ENCODE data around the gene SUCLG2.

The SUCLG2 gene

DNA sequence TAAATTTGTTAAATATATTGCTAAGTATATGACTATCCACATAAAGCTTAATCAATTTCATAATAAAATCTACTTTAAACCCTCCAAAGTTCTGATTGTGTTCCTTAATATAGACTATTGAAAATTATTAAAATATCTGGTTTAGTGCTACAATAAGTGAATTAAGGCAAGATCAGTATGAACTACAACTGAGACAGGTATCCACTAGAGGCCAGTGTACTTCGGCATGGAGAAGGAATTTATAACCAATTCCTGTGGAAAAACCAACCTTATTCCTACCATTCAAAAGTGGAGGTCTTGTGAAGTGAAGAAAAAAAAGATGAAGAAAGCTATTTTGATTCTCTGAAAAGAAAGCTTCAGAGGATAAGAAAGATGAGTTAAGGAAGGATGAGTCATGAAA lies 237.7 kb downstream of the SUCLG2 start:
- Histone ChIP-seq H3K4me3 (replicated peaks; ENCODE audit: insufficient read depth, low read length) (no peak overlapping the region), H3K27me3 (ENCODE audit: insufficient read depth, poor library complexity, severe bottlenecking) (no peaks in the 10 kb centered on the region), H3K27ac (replicated peaks) (no peak overlapping the region)
- TF ChIP-seq SPI1 (IDR thresholded peaks at IDR 0.05; ENCODE audit: borderline replicate concordance, low read depth), result no peak
- TF ChIP-seq POLR2AphosphoS5 (IDR thresholded peaks at IDR 0.05; ENCODE audit: low read depth), result no peak
- TF ChIP-seq, protein P1, sequence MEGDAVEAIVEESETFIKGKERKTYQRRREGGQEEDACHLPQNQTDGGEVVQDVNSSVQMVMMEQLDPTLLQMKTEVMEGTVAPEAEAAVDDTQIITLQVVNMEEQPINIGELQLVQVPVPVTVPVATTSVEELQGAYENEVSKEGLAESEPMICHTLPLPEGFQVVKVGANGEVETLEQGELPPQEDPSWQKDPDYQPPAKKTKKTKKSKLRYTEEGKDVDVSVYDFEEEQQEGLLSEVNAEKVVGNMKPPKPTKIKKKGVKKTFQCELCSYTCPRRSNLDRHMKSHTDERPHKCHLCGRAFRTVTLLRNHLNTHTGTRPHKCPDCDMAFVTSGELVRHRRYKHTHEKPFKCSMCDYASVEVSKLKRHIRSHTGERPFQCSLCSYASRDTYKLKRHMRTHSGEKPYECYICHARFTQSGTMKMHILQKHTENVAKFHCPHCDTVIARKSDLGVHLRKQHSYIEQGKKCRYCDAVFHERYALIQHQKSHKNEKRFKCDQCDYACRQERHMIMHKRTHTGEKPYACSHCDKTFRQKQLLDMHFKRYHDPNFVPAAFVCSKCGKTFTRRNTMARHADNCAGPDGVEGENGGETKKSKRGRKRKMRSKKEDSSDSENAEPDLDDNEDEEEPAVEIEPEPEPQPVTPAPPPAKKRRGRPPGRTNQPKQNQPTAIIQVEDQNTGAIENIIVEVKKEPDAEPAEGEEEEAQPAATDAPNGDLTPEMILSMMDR (IDR thresholded peaks at IDR 0.05; ENCODE audit: insufficient read depth, low read length), result no peak
- TF ChIP-seq, protein P2, sequence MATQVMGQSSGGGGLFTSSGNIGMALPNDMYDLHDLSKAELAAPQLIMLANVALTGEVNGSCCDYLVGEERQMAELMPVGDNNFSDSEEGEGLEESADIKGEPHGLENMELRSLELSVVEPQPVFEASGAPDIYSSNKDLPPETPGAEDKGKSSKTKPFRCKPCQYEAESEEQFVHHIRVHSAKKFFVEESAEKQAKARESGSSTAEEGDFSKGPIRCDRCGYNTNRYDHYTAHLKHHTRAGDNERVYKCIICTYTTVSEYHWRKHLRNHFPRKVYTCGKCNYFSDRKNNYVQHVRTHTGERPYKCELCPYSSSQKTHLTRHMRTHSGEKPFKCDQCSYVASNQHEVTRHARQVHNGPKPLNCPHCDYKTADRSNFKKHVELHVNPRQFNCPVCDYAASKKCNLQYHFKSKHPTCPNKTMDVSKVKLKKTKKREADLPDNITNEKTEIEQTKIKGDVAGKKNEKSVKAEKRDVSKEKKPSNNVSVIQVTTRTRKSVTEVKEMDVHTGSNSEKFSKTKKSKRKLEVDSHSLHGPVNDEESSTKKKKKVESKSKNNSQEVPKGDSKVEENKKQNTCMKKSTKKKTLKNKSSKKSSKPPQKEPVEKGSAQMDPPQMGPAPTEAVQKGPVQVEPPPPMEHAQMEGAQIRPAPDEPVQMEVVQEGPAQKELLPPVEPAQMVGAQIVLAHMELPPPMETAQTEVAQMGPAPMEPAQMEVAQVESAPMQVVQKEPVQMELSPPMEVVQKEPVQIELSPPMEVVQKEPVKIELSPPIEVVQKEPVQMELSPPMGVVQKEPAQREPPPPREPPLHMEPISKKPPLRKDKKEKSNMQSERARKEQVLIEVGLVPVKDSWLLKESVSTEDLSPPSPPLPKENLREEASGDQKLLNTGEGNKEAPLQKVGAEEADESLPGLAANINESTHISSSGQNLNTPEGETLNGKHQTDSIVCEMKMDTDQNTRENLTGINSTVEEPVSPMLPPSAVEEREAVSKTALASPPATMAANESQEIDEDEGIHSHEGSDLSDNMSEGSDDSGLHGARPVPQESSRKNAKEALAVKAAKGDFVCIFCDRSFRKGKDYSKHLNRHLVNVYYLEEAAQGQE (IDR thresholded peaks at IDR 0.05; ENCODE audit: insufficient replicate concordance, low read depth), result no peak
- no peak for TF ChIP-seq GABPA (IDR thresholded peaks at IDR 0.05; ENCODE audit: low read depth)
- DNase-seq (ENCODE audit: low read depth in 1 of 2, low spot score in 1 of 2), result no peak

DNA sequence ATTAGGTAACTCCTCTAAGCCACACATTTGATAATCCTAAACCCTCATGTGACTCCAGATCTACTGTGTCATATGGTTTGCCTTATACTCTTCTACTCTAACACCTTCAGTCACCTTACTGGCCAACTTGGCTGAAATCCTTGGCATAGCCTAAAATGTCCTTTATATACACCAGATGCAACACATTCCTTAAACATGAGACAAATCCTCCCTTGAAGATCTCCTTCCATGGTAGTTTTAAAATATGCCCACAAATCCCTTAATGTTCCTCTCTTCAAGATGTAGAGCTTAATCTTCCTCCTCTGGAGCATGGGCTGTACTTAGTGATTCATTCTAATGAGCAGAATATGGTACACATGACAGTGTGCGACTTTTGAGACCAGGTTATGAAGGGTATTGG lies 238.9 kb downstream of the SUCLG2 start:
- no peak overlapping the region for H3K4me3 ChIP-seq (replicated peaks; ENCODE audit: insufficient read depth, low read length)
- DNase-seq (ENCODE audit: low read depth in 1 of 2, low spot score in 1 of 2), result no peak
- H3K27ac ChIP-seq (replicated peaks), result no peak overlapping the region
- no peaks in the 10 kb centered on the region for H3K27me3 ChIP-seq (ENCODE audit: insufficient read depth, poor library complexity, severe bottlenecking)
- no peak for TF ChIP-seq GABPA (IDR thresholded peaks at IDR 0.05; ENCODE audit: low read depth)
- TF ChIP-seq SPI1 (IDR thresholded peaks at IDR 0.05; ENCODE audit: borderline replicate concordance, low read depth), result no peak
- TF ChIP-seq, protein P1 (IDR thresholded peaks at IDR 0.05; ENCODE audit: insufficient read depth, low read length), result no peak
- TF ChIP-seq, protein P2 (IDR thresholded peaks at IDR 0.05; ENCODE audit: insufficient replicate concordance, low read depth), result no peak
- no peak for TF ChIP-seq POLR2AphosphoS5 (IDR thresholded peaks at IDR 0.05; ENCODE audit: low read depth)

DNA sequence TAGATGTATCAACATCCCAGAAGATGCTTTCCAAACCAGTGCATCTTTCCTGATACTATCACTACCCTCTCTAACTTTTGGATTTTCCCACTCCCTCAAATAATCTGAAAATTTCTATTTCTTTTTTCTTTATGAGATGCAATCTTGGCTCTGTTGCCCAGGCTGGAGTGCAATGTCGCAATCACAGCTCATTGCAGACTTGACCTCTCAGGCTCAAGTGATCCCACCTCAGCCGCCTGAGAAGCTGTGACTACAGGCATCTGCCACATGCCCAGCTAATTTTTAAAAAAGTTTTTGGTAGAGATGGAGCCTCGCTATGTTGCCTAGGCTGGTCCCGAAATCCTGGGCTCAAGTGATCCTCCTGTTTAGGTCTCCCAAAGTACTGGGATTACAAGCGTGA lies 239.7 kb downstream of the SUCLG2 start:
- TF ChIP-seq, protein P1 (IDR thresholded peaks at IDR 0.05; ENCODE audit: insufficient read depth, low read length), result no peak
- TF ChIP-seq, protein P2 (IDR thresholded peaks at IDR 0.05; ENCODE audit: insufficient replicate concordance, low read depth), result no peak
- no peak for TF ChIP-seq GABPA (IDR thresholded peaks at IDR 0.05; ENCODE audit: low read depth)
- TF ChIP-seq POLR2AphosphoS5 (IDR thresholded peaks at IDR 0.05; ENCODE audit: low read depth), result no peak
- TF ChIP-seq SPI1 (IDR thresholded peaks at IDR 0.05; ENCODE audit: borderline replicate concordance, low read depth), result no peak
- no peak for DNase-seq (ENCODE audit: low read depth in 1 of 2, low spot score in 1 of 2)

More for the DNA sequence above, 239.7 kb downstream of the SUCLG2 start:
- Histone ChIP-seq H3K27me3 (ENCODE audit: insufficient read depth, poor library complexity, severe bottlenecking) (no peaks in the 10 kb centered on the region), H3K4me3 (replicated peaks; ENCODE audit: insufficient read depth, low read length) (no peak overlapping the region), H3K27ac (replicated peaks) (no peak overlapping the region)

Measured in HL-60 (cell line).